ENCODE measurements around the gene SCMH1. TPM values are rescaled to one million over a fixed set of nuclear protein-coding genes. Genes with fewer than 3 reads are reported as not detected.

SCMH1 gene
- total RNA-seq, 6 donors from 2014 or later: 31.4 to 54.5 (median 36.6) TPM

DNA sequence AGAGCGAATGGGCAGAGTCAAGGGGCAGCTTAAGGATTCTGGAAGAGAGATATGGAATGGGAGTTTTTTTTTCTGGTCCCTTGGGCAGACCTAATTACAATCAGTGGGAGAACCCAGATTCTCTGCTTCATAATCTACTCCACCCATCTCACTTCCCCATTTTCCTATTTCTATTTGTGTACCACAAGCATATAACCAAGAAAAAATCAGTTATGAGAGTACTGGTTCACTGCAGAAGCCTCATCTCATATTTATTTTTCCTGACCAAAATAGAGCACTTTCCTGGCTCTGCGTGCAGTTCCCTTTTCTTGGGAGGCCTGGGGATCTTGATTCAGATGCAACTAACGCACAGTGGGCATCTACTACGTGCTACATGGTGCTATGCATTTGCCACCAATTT lies 138.3 kb downstream of the SCMH1 start:
- H3K36me3 ChIP-seq: no peaks in the 10 kb centered on the region
- no peaks in the 10 kb centered on the region for H3K27me3 ChIP-seq
- WGBS, 2 donors: 71 to 74% methylated on average over 4 of the region's 4 CpGs
- H3K27ac ChIP-seq: no peak overlapping the region
- H3K4me3 ChIP-seq: no peak overlapping the region
- H3K9me3 ChIP-seq: no peaks in the 10 kb centered on the region
- no peak for ATAC-seq (ENCODE audit: low FRiP score in 2 of 2)
- peaks cover 23 to 29% (median 26%) of the 10 kb centered on the region in 4 donors for H3K4me1 ChIP-seq
- TF ChIP-seq POLR2AphosphoS5 (IDR thresholded peaks at IDR 0.05) (no peak), EP300 (IDR thresholded peaks at IDR 0.05) (no peak), POLR2A (IDR thresholded peaks at IDR 0.05) (no peak)
- TF ChIP-seq, protein P1, sequence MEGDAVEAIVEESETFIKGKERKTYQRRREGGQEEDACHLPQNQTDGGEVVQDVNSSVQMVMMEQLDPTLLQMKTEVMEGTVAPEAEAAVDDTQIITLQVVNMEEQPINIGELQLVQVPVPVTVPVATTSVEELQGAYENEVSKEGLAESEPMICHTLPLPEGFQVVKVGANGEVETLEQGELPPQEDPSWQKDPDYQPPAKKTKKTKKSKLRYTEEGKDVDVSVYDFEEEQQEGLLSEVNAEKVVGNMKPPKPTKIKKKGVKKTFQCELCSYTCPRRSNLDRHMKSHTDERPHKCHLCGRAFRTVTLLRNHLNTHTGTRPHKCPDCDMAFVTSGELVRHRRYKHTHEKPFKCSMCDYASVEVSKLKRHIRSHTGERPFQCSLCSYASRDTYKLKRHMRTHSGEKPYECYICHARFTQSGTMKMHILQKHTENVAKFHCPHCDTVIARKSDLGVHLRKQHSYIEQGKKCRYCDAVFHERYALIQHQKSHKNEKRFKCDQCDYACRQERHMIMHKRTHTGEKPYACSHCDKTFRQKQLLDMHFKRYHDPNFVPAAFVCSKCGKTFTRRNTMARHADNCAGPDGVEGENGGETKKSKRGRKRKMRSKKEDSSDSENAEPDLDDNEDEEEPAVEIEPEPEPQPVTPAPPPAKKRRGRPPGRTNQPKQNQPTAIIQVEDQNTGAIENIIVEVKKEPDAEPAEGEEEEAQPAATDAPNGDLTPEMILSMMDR (IDR thresholded peaks at IDR 0.05): no peak
- no peak for DNase-seq

DNA sequence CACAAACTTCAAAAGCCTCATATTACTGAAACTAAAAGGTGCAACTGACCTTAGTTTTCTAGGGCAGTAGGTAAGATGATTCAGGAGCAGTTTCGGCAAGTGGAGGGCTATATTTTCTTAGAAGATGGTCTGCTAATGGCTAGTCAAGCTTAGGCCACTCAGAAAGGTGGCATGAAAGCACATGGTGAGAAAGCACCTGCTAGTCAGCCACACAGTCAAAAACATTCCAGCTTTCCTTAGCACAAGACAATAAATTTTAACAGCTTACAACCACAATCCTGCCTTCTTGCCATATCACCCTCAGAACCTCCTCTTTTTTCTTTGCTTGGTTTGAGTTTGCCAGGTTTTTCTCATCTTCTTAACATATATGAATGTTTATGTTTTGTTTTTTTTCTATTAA lies 139.5 kb downstream of the SCMH1 start:
- peaks cover 18 to 23% (median 21%) of the 10 kb centered on the region in 4 donors for H3K4me1 ChIP-seq
- H3K4me3 ChIP-seq: no peak overlapping the region
- WGBS, 2 donors: 76 to 77% methylated on average over 1 of the region's 1 CpG
- no peaks in the 10 kb centered on the region for H3K27me3 ChIP-seq
- no peaks in the 10 kb centered on the region for H3K9me3 ChIP-seq
- no peak for DNase-seq
- H3K36me3 ChIP-seq: no peaks in the 10 kb centered on the region
- TF ChIP-seq, protein P1 (IDR thresholded peaks at IDR 0.05): no peak
- TF ChIP-seq EP300 (IDR thresholded peaks at IDR 0.05): no peak
- TF ChIP-seq POLR2A (IDR thresholded peaks at IDR 0.05): no peak
- H3K27ac ChIP-seq: peak overlapping the region in 1 of 4 donors; percentile 1
- ATAC-seq (ENCODE audit: low FRiP score in 2 of 2): no peak

DNA sequence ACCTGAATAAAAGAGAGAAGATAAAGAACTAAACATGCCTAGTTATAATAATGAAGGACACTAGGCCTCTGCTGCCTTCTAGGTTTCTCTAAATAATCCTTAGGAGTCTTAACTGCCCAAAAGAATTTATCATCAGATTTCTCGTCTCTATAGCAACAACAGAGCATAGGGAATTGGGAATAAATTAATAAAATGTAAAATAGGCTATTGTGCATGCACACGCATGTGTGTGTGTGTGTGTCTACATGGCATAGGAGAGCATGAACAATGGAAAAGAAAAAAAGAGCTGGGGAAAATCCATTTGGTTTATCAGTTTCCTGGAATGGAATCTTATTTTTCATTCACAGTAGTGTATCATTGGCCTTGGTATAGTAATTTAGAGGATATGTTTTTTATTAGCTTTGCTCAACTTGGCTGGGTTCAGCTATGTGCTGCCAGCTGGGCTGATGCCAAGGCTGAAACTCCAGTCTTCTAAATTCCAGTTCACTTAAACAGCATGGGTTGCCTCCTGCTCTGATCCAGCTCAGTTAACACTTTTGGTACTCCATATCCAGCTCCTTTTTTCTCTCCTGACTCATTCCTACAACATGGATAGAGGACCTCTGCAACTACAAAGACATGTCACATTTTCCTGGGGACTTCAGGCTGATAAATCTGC lies 140.0 kb downstream of the SCMH1 start:
- H3K4me1 ChIP-seq: peaks cover 18 to 23% (median 21%) of the 10 kb centered on the region in 4 donors
- peak overlapping the region in 1 of 4 donors; percentile 1 for H3K27ac ChIP-seq
- H3K27me3 ChIP-seq: no peaks in the 10 kb centered on the region
- H3K36me3 ChIP-seq: no peaks in the 10 kb centered on the region
- WGBS, 2 donors: 60 to 70% methylated on average over 2 of the region's 2 CpGs
- DNase-seq (peak in 1 of 2 donors; percentile 76), ATAC-seq (ENCODE audit: low FRiP score in 2 of 2) (peak; percentile 59 to 94)
- no peak overlapping the region for H3K4me3 ChIP-seq
- H3K9me3 ChIP-seq: no peaks in the 10 kb centered on the region
- TF ChIP-seq, protein P1 (IDR thresholded peaks at IDR 0.05): no peak
- TF ChIP-seq POLR2A (IDR thresholded peaks at IDR 0.05) (no peak), EP300 (IDR thresholded peaks at IDR 0.05) (no peak), POLR2AphosphoS5 (IDR thresholded peaks at IDR 0.05) (no peak)

DNA sequence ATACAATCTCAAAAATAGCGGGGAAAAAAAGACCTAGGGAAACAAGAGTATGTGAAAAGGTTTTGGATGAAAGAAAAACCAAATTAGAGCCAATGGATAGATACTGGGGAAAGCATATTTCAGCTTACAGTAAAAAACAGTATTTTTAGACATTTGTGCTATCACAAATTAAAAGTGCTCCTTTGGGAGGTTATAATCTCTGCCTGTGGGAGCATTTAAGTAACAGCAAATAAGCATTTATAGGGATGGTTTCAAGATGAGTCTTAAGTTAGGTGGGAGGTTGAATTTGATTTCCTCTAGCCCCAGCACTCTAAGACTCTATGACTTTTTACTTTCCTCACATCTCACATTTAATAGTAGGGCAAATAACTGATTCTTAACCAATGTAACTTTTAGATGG lies 141.0 kb downstream of the SCMH1 start:
- Histone ChIP-seq H3K9me3 (no peaks in the 10 kb centered on the region), H3K36me3 (no peaks in the 10 kb centered on the region), H3K4me1 (peaks cover 18 to 23% (median 21%) of the 10 kb centered on the region in 4 donors), H3K4me3 (no peak overlapping the region), H3K27me3 (no peaks in the 10 kb centered on the region), H3K27ac (no peak overlapping the region)
- ATAC-seq (ENCODE audit: low FRiP score in 2 of 2): no peak
- no peak for DNase-seq
- 96 to 100% methylated on average over 1 of the region's 1 CpG for WGBS, 2 donors
- TF ChIP-seq POLR2A (IDR thresholded peaks at IDR 0.05) (no peak), EP300 (IDR thresholded peaks at IDR 0.05) (no peak), POLR2AphosphoS5 (IDR thresholded peaks at IDR 0.05) (no peak)
- TF ChIP-seq, protein P1 (IDR thresholded peaks at IDR 0.05): no peak

DNA sequence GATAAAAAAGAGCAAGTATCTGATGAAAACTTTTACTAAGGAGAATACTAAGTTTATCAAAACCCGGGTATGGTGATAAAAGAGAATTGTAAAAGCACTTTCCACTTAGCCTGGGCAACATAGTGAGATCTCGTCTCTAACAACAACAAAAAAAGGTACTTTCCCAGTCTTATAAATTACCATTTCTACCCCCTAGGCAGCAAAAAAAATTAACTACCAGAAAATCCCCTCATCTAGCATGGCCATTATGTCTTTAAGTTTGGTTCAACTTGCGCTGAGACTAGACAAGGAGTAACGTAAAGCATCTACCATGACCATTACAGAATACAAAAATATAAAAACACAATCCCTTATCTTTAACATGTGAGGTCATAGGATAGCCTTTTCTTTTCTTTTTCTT lies 141.9 kb downstream of the SCMH1 start:
- H3K27ac ChIP-seq: no peak overlapping the region
- TF ChIP-seq POLR2AphosphoS5 (IDR thresholded peaks at IDR 0.05): no peak
- no peak for TF ChIP-seq EP300 (IDR thresholded peaks at IDR 0.05)
- TF ChIP-seq POLR2A (IDR thresholded peaks at IDR 0.05): no peak
- TF ChIP-seq, protein P1 (IDR thresholded peaks at IDR 0.05): no peak
- WGBS, 2 donors: 94 to 96% methylated on average over 4 of the region's 4 CpGs
- no peak for DNase-seq
- no peak for ATAC-seq (ENCODE audit: low FRiP score in 2 of 2)
- H3K4me3 ChIP-seq: no peak overlapping the region
- no peaks in the 10 kb centered on the region for H3K36me3 ChIP-seq
- no peaks in the 10 kb centered on the region for H3K27me3 ChIP-seq
- no peaks in the 10 kb centered on the region for H3K9me3 ChIP-seq
- peaks cover 18 to 23% (median 21%) of the 10 kb centered on the region in 4 donors for H3K4me1 ChIP-seq

Data from upper lobe of left lung (tissue), 6 donors.